Ascending aorta (tissue), 2 donors: ENCODE data around the gene EFHD2. TPM values are rescaled to one million over a fixed set of nuclear protein-coding genes. Genes with fewer than 3 reads are reported as not detected.

ENCODE experiments used
- DNase-seq, 2 donors: peaks; one replicate each; pipeline ENCODE4 v3.0.0-alpha.2; 2019; ENCODE audit warnings: low spot score in 2 of 2
- H3K27ac ChIP-seq, 2 donors: fragments of 200-600 bp; sonication (generic); one replicate each; pipeline ENCODE4 v1.5.1; 2016 to 2017; ENCODE audit warnings: mild to moderate bottlenecking in 1 of 2
- H3K27me3 ChIP-seq: fragments of 200-600 bp; sonication (generic); one replicate; pipeline ENCODE4 v1.5.1; 2017
- H3K36me3 ChIP-seq, 2 donors: fragments of 200-600 bp; sonication (generic); one replicate each; pipeline ENCODE4 v1.5.1; 2016
- H3K4me1 ChIP-seq, 2 donors: fragments of 200-600 bp; sonication (generic); one replicate each; pipeline ENCODE4 v1.5.1; 2016 to 2017; ENCODE audit warnings: mild to moderate bottlenecking in 1 of 2
- H3K4me3 ChIP-seq, 2 donors: fragments of 200-600 bp; sonication (generic); one replicate each; pipeline ENCODE4 v1.5.1; 2016 to 2017; ENCODE audit warnings: mild to moderate bottlenecking in 1 of 2
- H3K9me3 ChIP-seq, 2 donors: fragments of 200-600 bp; sonication (generic); one replicate each; pipeline ENCODE4 v1.5.1; 2016
- intact Hi-C: fragments of 100-400 bp; cut with DNase I; formaldehyde crosslinking; loops from one replicate; pipeline ENCODE4 v1.15.1; 2023
- total RNA-seq: library from RNA; depleted of rRNA; stranded (reverse); fragments of >200 nt; gene quantifications from one replicate; pipeline ENCODE4 v1.1.0, GENCODE V29; 2016
- TF ChIP-seq, protein P1 (sequence below), 3 experiments: fragments of 200-600 bp in 2 of 3; fragments of 450-650 bp in 1 of 3; sonication (generic) in 2 of 3; IDR thresholded peaks; one replicate each; pipeline ENCODE4 v1.5.1; 2016 to 2019; ENCODE audit warnings: antibody characterized with exemption in 3 of 3, mild to moderate bottlenecking in 1 of 3, moderate library complexity in 1 of 3

The EFHD2 gene
- total RNA-seq, 1 donor from 2014 or later = 116 TPM

- TF ChIP-seq, protein P1, sequence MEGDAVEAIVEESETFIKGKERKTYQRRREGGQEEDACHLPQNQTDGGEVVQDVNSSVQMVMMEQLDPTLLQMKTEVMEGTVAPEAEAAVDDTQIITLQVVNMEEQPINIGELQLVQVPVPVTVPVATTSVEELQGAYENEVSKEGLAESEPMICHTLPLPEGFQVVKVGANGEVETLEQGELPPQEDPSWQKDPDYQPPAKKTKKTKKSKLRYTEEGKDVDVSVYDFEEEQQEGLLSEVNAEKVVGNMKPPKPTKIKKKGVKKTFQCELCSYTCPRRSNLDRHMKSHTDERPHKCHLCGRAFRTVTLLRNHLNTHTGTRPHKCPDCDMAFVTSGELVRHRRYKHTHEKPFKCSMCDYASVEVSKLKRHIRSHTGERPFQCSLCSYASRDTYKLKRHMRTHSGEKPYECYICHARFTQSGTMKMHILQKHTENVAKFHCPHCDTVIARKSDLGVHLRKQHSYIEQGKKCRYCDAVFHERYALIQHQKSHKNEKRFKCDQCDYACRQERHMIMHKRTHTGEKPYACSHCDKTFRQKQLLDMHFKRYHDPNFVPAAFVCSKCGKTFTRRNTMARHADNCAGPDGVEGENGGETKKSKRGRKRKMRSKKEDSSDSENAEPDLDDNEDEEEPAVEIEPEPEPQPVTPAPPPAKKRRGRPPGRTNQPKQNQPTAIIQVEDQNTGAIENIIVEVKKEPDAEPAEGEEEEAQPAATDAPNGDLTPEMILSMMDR (IDR thresholded peaks at IDR 0.05) = no peak
- DNase-seq = no peak
- no peaks in the 10 kb centered on the region for H3K27me3 ChIP-seq
- H3K27ac ChIP-seq = no peak overlapping the region
- no peaks in the 10 kb centered on the region for H3K36me3 ChIP-seq
- no peaks in the 10 kb centered on the region for H3K9me3 ChIP-seq
- peaks cover 0 to 7% of the 10 kb centered on the region in 2 donors for H3K4me1 ChIP-seq
- H3K4me3 ChIP-seq = no peak overlapping the region
- intact Hi-C loops = no loop called here
These were observed 7.6 kb downstream of the EFHD2 start for GRCh38 chr1:15417059-15417934.

GRCh38 chr1:15418806-15419515 is 9.3 kb downstream of the EFHD2 start:
- TF ChIP-seq, protein P1 (IDR thresholded peaks at IDR 0.05) = no peak
- Histone ChIP-seq H3K4me3 (no peak overlapping the region), H3K4me1 (peaks cover 0 to 2% of the 10 kb centered on the region in 2 donors)

GRCh38 chr1:15420853-15421465 is 11.3 kb downstream of the EFHD2 start:
- Histone ChIP-seq H3K4me1 (no peaks in the 10 kb centered on the region), H3K36me3 (peaks cover 0 to 3% of the 10 kb centered on the region in 2 donors), H3K27ac (no peak overlapping the region), H3K4me3 (no peak overlapping the region), H3K27me3 (no peaks in the 10 kb centered on the region), H3K9me3 (no peaks in the 10 kb centered on the region)
- intact Hi-C loops = no loop called here
- DNase-seq = no peak
- TF ChIP-seq, protein P1 (IDR thresholded peaks at IDR 0.05) = no peak

More at GRCh38 chr1:15418806-15419515, 9.3 kb downstream of the EFHD2 start:
- intact Hi-C loops = no loop called here
- no peak for DNase-seq
- Histone ChIP-seq H3K36me3 (no peaks in the 10 kb centered on the region), H3K27me3 (no peaks in the 10 kb centered on the region), H3K27ac (no peak overlapping the region), H3K9me3 (no peaks in the 10 kb centered on the region)

DNA sequence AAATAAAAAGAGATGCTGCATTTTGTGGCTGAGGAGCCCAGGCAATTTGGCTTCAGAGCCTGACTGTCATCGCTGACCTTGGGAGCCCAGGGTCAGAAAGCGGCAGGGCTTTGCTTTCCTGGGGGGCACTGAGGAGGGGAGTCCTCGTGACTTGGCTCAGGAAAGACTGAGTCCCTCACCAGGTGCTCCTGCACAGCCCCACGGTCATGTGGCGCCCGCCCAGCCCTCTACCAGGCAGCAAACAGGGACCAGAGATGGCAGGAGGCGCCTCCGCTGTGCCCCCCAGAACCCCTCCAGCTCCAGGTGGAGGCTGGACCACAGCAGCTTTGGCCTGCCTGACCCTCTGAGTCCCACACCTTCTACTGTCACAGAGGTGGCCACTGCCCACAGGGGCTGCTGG is 13.2 kb downstream of the EFHD2 start:
- Histone ChIP-seq H3K9me3 (no peaks in the 10 kb centered on the region), H3K4me1 (no peaks in the 10 kb centered on the region), H3K27me3 (no peaks in the 10 kb centered on the region), H3K27ac (no peak overlapping the region), H3K4me3 (no peak overlapping the region), H3K36me3 (peaks cover 12% of the 10 kb centered on the region in 2 donors)
- TF ChIP-seq, protein P1 (IDR thresholded peaks at IDR 0.05) = no peak
- no peak for DNase-seq
- intact Hi-C loops = no loop called here

DNA sequence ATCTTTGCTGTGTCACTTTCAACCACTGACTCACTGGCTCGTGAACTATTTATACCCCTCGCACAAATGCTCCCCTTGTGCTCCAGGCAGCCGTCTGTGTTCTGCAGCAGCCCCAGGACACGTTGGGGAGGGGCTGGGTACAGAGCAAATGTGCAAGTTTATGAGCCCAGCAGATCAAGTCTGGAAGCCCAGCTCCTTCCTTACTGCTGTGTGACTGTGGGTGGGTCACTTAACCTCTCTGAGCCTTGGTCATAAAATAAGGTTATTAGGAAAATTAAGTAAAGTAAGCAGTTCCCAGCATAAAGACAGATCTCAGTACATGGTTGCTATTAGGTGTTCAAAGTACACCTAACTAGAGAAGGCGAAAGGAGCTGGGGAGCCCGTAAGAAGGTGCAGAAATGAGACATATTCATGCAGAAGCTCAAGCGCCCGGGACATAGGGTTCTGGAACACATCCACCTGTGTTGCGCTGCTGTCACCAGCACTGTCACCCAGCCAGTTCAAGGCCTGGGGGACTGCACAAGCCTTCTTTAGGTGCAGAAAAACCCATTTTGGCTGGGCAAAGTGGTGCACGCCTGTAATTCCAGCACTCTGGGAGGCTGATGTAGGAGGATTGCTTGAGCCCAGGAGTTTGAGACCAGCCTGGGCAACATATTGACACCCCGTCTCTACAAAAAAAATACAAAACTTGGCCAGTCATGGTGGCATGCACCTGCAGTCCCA is 13.8 kb downstream of the EFHD2 start:
- H3K27ac ChIP-seq = no peak overlapping the region
- no peaks in the 10 kb centered on the region for H3K9me3 ChIP-seq
- H3K27me3 ChIP-seq = no peaks in the 10 kb centered on the region
- intact Hi-C loops = no loop called here
- no peaks in the 10 kb centered on the region for H3K4me1 ChIP-seq
- no peak for DNase-seq
- no peak overlapping the region for H3K4me3 ChIP-seq
- TF ChIP-seq, protein P1 (IDR thresholded peaks at IDR 0.05) = no peak
- H3K36me3 ChIP-seq = peaks cover 12% of the 10 kb centered on the region in 2 donors
